K562 (cell line): ENCODE data around the gene PCED1B. TPM values are rescaled to one million over a fixed set of nuclear protein-coding genes. Genes with fewer than 3 reads are reported as not detected.
A peak's percentile ranks its signal among the peaks of the same experiment; 100 is the strongest.

Experiments used
- CREB3 ChIP-seq: fragments of 450-650 bp; conservative IDR thresholded peaks from 2 replicates; pipeline ENCODE4 v1.6.1; 2016; ENCODE audit warnings: missing genetic modification characterization, low read depth, mild to moderate bottlenecking, missing compliant biosample characterization, moderate library complexity
- DDX20 ChIP-seq: fragments of 450-650 bp; IDR thresholded peaks from 2 replicates; pipeline ENCODE4 v1.6.1; 2016; ENCODE audit warnings: missing genetic modification characterization, low read depth, mild to moderate bottlenecking, missing compliant biosample characterization, moderate library complexity
- DEAF1 ChIP-seq: fragments of 450-650 bp; formaldehyde crosslinking; IDR thresholded peaks from 2 replicates; pipeline ENCODE4 v1.4.0; 2020; ENCODE audit warnings: mild to moderate bottlenecking, moderate library complexity
- E2F3 ChIP-seq: fragments of 250-450 bp; sonication (Bioruptor Pico); IDR thresholded peaks from 2 replicates; pipeline ENCODE4 v1.4.0; 2020; ENCODE audit warnings: mild to moderate bottlenecking
- ETV1 ChIP-seq: fragments of 450-650 bp; conservative IDR thresholded peaks from 2 replicates; pipeline ENCODE4 v1.6.1; 2016; ENCODE audit warnings: missing genetic modification characterization, control low read depth, low read depth, missing compliant biosample characterization
- GATAD2A ChIP-seq: fragments of 450-650 bp; IDR thresholded peaks from 2 replicates; pipeline ENCODE4 v1.6.1; 2017
- ILK ChIP-seq: fragments of 450-650 bp; IDR thresholded peaks from 2 replicates; pipeline ENCODE4 v1.6.1; 2016; ENCODE audit warnings: missing genetic modification characterization, low read depth, mild to moderate bottlenecking, missing compliant biosample characterization, moderate library complexity, borderline replicate concordance
- IRF9 ChIP-seq: fragments of 450-650 bp; IDR thresholded peaks from 2 replicates; pipeline ENCODE4 v1.6.1; 2016; ENCODE audit warnings: missing biosample characterization, missing genetic modification characterization
- KAT2B ChIP-seq: IDR thresholded peaks from one replicate; pipeline ENCODE4 v1.6.1; 2012; ENCODE audit warnings: low read depth, mild to moderate bottlenecking, control low read depth, inconsistent platforms, low read length, moderate library complexity
- PKNOX1 ChIP-seq: fragments of 450-650 bp; IDR thresholded peaks from 2 replicates; pipeline ENCODE4 v1.6.1; 2016
- PTTG1 ChIP-seq: fragments of 450-650 bp; IDR thresholded peaks from 2 replicates; pipeline ENCODE4 v1.6.1; 2016; ENCODE audit warnings: low read depth, mild to moderate bottlenecking, missing genetic modification characterization, missing compliant biosample characterization
- TCF15 ChIP-seq: fragments of 250-450 bp; sonication (Bioruptor Pico); IDR thresholded peaks from 2 replicates; pipeline ENCODE4 v1.8.0; 2022; ENCODE audit warnings: moderate library complexity, mild to moderate bottlenecking, inconsistent platforms
- TEAD1 ChIP-seq, 2 experiments: fragments of 450-650 bp in 1 of 2; sonication (generic) in 1 of 2; formaldehyde crosslinking; IDR thresholded peaks; 2 replicates each; pipeline versions ENCODE4 v1.4.0 to v1.8.0; 2020 to 2022; ENCODE audit warnings: mild to moderate bottlenecking in 2 of 2, missing genetic modification reagents in 1 of 2
- ZNF133 ChIP-seq: fragments of 250-450 bp; sonication (Bioruptor Pico); IDR thresholded peaks from 2 replicates; pipeline ENCODE4 v1.4.0; 2020; ENCODE audit warnings: mild to moderate bottlenecking
- ZNF449 ChIP-seq: fragments of 250-450 bp; sonication (Bioruptor Pico); IDR thresholded peaks from 2 replicates; pipeline ENCODE4 v1.8.0; 2022; ENCODE audit warnings: moderate library complexity, mild to moderate bottlenecking, inconsistent platforms
- ZNF589 ChIP-seq: fragments of 200-800 bp; sonication (Bioruptor generic); IDR thresholded peaks from 2 replicates; pipeline ENCODE4 v1.6.1; 2016; ENCODE audit warnings: low read depth, missing genetic modification characterization, missing compliant biosample characterization
- ZNF668 ChIP-seq: fragments of 250-450 bp; sonication (Bioruptor Pico); IDR thresholded peaks from 2 replicates; pipeline ENCODE4 v1.8.0; 2022; ENCODE audit warnings: mild to moderate bottlenecking, inconsistent platforms
- ZNF740 ChIP-seq, 3 experiments: fragments of 200-800 bp in 1 of 3; sonication (Bioruptor generic) in 1 of 3; sonication (generic) in 1 of 3; formaldehyde crosslinking in 1 of 3; IDR thresholded peaks; 2 replicates each; pipeline versions ENCODE4 v1.6.1 to v1.8.0; 2016 to 2022; ENCODE audit warnings: mild to moderate bottlenecking in 2 of 3, missing compliant biosample characterization in 2 of 3, missing genetic modification characterization in 2 of 3, missing genetic modification reagents in 1 of 3
- ZNF766 ChIP-seq: fragments of 200-800 bp; sonication (Bioruptor generic); conservative IDR thresholded peaks from 2 replicates; pipeline ENCODE4 v1.6.1; 2016; ENCODE audit warnings: missing genetic modification characterization, missing compliant biosample characterization
- polyA plus RNA-seq, 8 experiments: library from polyadenylated mRNA; depleted of rRNA in 4 of 8; stranded (reverse) in 5 of 8; unstranded in 3 of 8; fragments of >200 nt; fragmentation: Nextera tagmentation in 2 of 8; fragmentation: Illumina TruSeq in 1 of 8; extraction: Ambion mirVana in 2 of 8; extraction: Trizol in 1 of 8; gene quantifications; 2 replicates each; pipeline versions ENCODE4 v1.2.1 to v1.2.3, GENCODE V29; 2011 to 2014; ENCODE audit warnings: inconsistent platforms in 1 of 8, missing spikeins in 1 of 8
- total RNA-seq, 7 experiments: library from RNA; depleted of rRNA in 6 of 7; stranded (reverse); fragments of >200 nt in 6 of 7; fragmentation: Illumina TruSeq in 2 of 7; extraction: Trizol in 2 of 7; gene quantifications; 2 replicates each; pipeline versions ENCODE4 v1.2.1 to v1.2.3, GENCODE V29; 2011 to 2021; ENCODE audit warnings: low replicate concordance in 1 of 7

PCED1B gene
- total and polyA plus RNA-seq, 9 of the 15 experiments (the other 6 are each of a cell fraction or from before 2014, with no cell fraction given): 1.2 to 9.3 (median 2.5) TPM

GRCh38 chr12:47273191-47273626, 193.8 kb downstream of the PCED1B start (continued):
- TF ChIP-seq IRF9 (tag) (peak; percentile 84), ZNF740 (CRISPR knock-in tag; IDR thresholded peaks at IDR 0.05) (no peak), ZNF740 (tag; IDR thresholded peaks at IDR 0.05) (peak in 1 of 2 experiments; percentile 61; a peak in 1 of 4 replicates), DEAF1 (CRISPR knock-in tag) (no peak), CREB3 (0 out of 2 replicates have a peak, but pooled peaks have one; percentile 65), ZNF133 (CRISPR knock-in tag) (no peak), GATAD2A (peak; percentile 44; the same call in 1 of the 2 replicates), TEAD1 (CRISPR knock-in tag; IDR thresholded peaks at IDR 0.05) (0 out of 4 replicates have a peak, but pooled peaks of 1 of the 2 experiments have one; percentile 30), PKNOX1 (peak; percentile 95), KAT2B (no peak), E2F3 (CRISPR knock-in tag) (0 out of 2 replicates have a peak, but pooled peaks have one; percentile 60), ZNF449 (CRISPR knock-in tag) (peak; percentile 58; the same call in 1 of the 2 replicates), ZNF766 (CRISPR knock-in tag) (0 out of 2 replicates have a peak, but pooled peaks have one; percentile 55), ILK (peak; percentile 87), DDX20 (peak; percentile 86), PTTG1 (tag) (peak; percentile 86), ZNF668 (CRISPR knock-in tag) (peak; percentile 53; the same call in 1 of the 2 replicates), ETV1 (tag) (0 out of 2 replicates have a peak, but pooled peaks have one; percentile 23), TCF15 (0 out of 2 replicates have a peak, but pooled peaks have one; percentile 56), ZNF589 (CRISPR knock-in tag) (0 out of 2 replicates have a peak, but pooled peaks have one; percentile 36)
